ENCODE results near the gene SLC12A2.

DNA sequence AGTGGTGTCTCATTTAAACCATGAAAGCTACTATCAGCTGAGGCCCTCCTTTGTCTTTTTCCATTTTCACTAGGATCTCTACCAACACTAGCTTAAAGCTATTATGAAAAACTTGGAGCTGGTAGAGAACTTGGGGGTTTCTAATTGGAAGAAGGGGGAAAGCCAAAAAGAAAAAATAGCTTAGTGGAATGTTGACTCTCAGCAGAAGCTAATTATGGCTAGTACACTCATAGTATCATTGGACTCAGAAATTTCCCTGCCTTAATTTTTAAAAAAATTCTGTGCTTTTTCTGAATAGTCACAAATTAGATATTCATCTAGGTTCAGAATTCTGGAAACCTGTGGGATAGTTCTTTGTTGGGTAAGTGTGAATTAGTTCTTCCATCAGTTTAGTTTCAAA is 8.0 kb downstream of the SLC12A2 start:
- TF ChIP-seq, protein P1, sequence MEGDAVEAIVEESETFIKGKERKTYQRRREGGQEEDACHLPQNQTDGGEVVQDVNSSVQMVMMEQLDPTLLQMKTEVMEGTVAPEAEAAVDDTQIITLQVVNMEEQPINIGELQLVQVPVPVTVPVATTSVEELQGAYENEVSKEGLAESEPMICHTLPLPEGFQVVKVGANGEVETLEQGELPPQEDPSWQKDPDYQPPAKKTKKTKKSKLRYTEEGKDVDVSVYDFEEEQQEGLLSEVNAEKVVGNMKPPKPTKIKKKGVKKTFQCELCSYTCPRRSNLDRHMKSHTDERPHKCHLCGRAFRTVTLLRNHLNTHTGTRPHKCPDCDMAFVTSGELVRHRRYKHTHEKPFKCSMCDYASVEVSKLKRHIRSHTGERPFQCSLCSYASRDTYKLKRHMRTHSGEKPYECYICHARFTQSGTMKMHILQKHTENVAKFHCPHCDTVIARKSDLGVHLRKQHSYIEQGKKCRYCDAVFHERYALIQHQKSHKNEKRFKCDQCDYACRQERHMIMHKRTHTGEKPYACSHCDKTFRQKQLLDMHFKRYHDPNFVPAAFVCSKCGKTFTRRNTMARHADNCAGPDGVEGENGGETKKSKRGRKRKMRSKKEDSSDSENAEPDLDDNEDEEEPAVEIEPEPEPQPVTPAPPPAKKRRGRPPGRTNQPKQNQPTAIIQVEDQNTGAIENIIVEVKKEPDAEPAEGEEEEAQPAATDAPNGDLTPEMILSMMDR (optimal IDR thresholded peaks at IDR 0.05 in 1 of 3, IDR thresholded peaks at IDR 0.05 in 1 of 3, conservative IDR thresholded peaks at IDR 0.05 in 1 of 3; ENCODE audit: extremely low read depth in 1 of 3, insufficient read depth in 2 of 3, low read length in 3 of 3) = no peak
- no peak for TF ChIP-seq EZH2 (IDR thresholded peaks at IDR 0.05; ENCODE audit: low read length)

Data from keratinocyte (primary cell).